SIG-M5 treated with dmso at 0.1 percent for 504 hours (cell line): ENCODE results near the gene AHSG.
A peak's percentile ranks its signal among the peaks of the same experiment; 100 is the strongest.

Experiments
- DNase-seq: peaks from one replicate; lab custom pipeline; 2025; ENCODE audit not compliant: unreplicated experiment; lab: John Stamatoyannopoulos, UW

The AHSG gene

DNA sequence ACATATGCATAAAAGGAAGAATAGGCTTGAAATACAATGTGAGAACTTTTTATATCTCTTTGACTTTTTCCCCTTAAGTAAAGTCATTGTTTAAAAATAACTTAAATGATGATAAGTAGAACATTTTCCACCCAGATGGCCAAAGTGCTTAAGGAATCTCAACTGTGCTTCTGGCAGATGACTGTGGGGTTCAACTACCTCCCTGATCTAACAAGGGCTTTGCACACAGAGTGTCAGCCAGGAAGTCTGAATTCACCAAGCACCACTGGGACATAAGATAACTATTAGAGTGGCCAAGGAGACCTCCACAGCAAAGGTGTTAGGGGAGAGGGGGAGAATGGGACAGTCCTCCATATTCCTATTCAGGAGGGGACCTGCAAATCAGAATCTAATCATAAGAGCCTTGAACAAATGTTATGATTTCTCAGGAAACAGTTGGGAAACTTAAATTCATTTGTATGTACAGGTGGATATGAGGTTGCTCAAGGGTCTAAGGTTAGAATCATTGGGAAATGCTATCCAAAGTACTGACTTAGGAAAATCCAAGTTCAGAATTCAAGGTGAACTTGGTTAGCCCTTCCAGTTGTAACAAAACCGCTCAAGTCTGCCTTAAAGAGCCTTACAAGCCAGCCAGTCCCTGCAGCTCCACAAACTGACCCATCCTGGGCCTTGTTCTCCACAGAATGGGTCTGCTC, 27.1 kb downstream of the AHSG start, which contains the start of gene FETUB:
Gene FETUB (plus strand): TSS at position 622 of the 695 bp plus-strand sequence. CDS start 62 bp downstream, at position 684.
- no peak for DNase-seq

GRCh38 chr3:186640473-186640818, 27.6 kb downstream of the AHSG start:
- no peak for DNase-seq

GRCh38 chr3:186640929-186641328, 28.1 kb downstream of the AHSG start:
- DNase-seq: no peak

- DNase-seq: no peak
These were observed 29.2 kb downstream of the AHSG start for GRCh38 chr3:186642014-186642413.

DNA sequence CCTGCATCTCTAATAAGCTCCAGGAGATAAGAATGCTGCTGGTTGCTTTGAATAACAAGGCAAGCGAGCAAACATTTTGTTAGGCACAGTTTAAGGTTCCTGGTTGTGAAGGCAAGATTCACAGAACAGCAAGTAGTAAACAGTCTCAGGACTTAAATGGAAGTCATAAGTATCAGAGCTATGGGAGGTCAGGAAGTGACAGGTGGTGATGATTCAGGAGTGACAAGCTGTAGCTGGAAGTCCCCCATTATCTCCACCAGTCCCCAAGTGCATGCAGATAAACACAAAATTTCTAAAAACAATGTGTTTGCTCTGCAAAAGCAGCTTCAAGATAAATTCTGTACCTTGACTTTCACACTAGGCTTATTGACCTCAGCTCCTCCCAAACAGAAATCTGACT, 30.6 kb downstream of the AHSG start:
- DNase-seq: no peak

- DNase-seq: peak; percentile 38
These were observed 31.8 kb downstream of the AHSG start for GRCh38 chr3:186644683-186645082.

GRCh38 chr3:186646106-186646505, 33.2 kb downstream of the AHSG start:
- no peak for DNase-seq

GRCh38 chr3:186646841-186647240, 34.0 kb downstream of the AHSG start:
- no peak for DNase-seq

DNA sequence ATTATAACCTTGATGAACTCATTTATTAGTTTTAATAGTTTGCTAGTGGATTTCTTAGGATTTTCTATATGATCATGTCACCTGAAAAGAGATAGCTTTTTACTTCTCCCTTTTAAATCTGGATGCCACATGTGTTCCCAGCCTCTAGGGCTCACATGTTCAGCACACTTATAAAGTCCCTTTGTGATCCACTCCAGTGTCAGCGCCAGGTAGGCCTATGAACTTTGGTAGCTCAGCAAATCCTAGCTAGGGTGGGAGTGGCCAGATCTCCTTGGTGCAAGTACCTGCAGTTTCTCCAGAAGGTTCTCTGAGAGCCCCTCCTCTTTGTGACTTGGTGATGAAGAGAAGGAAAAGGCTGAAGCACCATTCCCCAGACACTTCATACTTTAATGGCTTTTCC, 36.0 kb downstream of the AHSG start:
- no peak for DNase-seq

GRCh38 chr3:186651678-186652215, 38.9 kb downstream of the AHSG start:
- DNase-seq: no peak

DNA sequence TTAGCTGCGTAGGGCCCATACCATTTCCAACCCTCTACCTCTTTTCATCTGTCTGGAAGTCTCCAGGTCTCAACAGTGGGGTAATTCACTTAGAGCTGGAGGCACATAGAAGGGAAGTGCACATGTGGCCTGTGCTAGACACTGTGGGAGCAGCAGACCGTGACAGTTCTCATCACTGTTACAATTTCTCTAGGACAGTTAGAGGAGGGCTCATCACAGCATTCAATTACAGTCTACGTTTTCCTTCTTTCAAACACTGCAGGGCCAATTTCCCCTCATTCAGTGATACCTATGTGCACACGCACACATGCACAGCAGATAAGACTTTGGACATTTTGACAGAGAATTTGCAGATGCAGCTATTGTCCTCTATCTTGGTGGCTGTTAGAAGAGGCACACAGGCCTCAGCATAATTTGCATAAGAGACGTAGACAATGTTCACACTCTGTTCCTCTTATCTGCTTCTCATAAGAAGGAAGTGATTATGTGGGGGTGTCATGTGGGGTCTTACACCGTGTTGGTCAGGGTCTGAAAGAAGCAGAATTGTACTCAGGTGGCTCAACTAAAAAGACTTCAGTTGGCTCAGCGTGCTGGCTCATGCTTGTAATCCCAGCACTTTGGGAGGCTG, 40.3 kb downstream of the AHSG start:
- no peak for DNase-seq

GRCh38 chr3:186653984-186654383, 41.1 kb downstream of the AHSG start:
- no peak for DNase-seq

GRCh38 chr3:186663361-186664118, 50.7 kb downstream of the AHSG start:
- no peak for DNase-seq

GRCh38 chr3:186664119-186664495, 51.2 kb downstream of the AHSG start:
- DNase-seq: no peak

DNA sequence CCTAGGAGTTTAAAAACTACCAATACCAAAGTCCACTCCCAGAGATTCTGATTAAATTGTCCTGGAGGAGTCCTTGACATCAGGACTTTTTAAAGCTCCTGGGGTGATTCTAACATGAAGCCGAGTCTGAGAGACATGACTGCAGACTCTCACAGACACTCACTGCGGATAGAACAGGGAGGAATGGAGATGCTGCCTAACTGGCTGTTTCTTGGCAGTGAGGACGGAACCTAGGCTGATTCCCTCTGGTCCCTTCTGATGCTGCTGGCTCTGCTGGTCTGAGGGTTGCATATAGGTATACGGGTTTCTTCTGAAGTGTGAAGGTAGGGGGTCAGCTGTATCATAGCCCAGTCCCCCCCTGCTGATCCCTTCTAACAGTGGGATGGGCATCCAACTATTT, 51.6 kb downstream of the AHSG start:
- no peak for DNase-seq

DNA sequence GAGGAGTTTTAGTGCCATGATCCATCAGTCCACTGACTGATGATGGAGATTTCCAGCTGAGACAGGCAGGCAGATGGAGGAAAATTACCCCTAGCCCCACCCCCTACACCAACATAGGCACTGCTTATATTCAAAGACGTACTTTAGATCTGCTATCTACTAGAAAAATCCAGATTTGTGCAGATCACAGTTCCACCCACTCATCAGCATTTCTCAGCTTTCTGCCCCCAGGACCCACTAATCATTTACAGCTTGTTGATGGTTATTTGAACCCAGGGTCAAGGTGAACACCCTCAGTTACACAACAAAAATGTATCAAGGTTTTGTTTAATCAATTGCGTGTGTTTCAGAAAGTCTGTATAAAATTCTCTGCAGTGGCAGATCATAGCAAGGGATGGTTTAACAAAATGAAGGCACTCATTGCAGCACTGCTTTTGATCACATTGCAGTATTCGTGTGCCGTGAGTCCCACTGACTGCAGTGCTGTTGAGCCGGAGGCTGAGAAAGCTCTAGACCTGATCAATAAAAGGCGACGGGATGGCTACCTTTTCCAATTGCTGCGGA, 52.8 kb downstream of the AHSG start, which contains the start of gene HRG:
Gene HRG (plus strand): TSS at position 390 of the 564 bp plus-strand sequence. CDS start 18 bp downstream, at position 408.
- no peak for DNase-seq

- DNase-seq: no peak
These were observed 55.6 kb downstream of the AHSG start for GRCh38 chr3:186668426-186668825.

DNA sequence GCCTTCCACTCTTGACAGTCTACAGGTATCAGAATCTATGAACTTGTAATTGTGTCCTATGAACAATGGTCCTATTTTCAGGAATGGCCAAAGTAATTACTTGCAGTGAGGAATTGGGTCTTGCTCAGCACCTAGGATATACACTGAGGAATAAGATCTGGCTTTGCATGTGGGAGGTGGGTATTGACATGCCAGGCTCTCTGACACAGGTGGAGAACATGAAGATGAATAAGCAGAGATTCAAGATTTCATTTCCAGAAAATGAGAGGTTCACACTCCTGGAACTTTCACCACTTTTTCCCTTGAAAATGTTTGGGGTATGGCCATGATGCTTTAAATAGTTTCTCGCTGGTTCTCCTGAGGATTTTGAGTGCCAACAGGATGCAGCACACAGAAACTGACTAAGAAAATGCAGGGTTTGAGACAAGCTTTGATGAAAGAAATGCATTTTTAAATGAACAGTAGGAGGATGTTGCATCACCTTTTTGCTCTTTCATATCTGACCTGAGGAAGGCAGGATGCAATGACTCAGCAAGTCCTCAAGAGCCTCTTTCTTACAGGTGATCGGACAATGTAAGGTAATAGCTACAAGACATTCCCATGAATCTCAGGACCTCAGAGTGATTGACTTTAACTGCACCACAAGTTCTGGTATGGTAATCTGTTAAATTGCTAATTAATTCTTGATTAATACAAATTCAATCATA, 56.7 kb downstream of the AHSG start:
- no peak for DNase-seq

- DNase-seq: no peak
These were observed 57.3 kb downstream of the AHSG start for GRCh38 chr3:186670155-186670554.
